NK-92 (cell line): ENCODE results near the gene CACNA1C.

Experiments used
- DNase-seq: peaks from one replicate; lab custom pipeline; 2025; ENCODE audit not compliant: unreplicated experiment; lab: John Stamatoyannopoulos, UW

Gene CACNA1C

GRCh38 chr12:2312175-2312574 lies 259.4 kb downstream of the CACNA1C start:
- no peak for DNase-seq

GRCh38 chr12:2312770-2313169 lies 260.0 kb downstream of the CACNA1C start:
- no peak for DNase-seq

- no peak for DNase-seq
Measured at GRCh38 chr12:2314492-2314891, 261.7 kb downstream of the CACNA1C start.

DNA sequence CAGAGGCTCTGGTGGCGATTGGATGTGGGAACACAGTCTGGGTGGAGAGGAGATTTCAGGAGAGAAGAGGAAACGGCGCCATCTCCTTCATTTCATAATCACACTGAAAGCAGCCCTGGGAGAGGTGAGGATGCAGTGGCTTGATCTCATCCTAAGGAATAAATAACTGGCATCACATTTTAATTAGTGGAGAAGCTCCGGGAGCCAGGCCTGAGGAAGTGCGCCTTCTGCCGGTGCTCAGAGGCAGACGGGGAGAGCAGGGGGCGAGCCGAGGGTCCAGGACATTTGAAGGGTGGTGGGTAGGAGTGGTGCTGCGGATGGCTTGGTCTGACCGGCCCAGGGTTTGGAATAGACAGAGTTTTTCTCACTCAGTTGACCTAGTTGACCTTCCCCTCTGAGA lies 265.0 kb downstream of the CACNA1C start:
- no peak for DNase-seq

- no peak for DNase-seq
Measured at GRCh38 chr12:2318286-2318685, 265.5 kb downstream of the CACNA1C start.

- no peak for DNase-seq
Measured at GRCh38 chr12:2319136-2319535, 266.3 kb downstream of the CACNA1C start.

DNA sequence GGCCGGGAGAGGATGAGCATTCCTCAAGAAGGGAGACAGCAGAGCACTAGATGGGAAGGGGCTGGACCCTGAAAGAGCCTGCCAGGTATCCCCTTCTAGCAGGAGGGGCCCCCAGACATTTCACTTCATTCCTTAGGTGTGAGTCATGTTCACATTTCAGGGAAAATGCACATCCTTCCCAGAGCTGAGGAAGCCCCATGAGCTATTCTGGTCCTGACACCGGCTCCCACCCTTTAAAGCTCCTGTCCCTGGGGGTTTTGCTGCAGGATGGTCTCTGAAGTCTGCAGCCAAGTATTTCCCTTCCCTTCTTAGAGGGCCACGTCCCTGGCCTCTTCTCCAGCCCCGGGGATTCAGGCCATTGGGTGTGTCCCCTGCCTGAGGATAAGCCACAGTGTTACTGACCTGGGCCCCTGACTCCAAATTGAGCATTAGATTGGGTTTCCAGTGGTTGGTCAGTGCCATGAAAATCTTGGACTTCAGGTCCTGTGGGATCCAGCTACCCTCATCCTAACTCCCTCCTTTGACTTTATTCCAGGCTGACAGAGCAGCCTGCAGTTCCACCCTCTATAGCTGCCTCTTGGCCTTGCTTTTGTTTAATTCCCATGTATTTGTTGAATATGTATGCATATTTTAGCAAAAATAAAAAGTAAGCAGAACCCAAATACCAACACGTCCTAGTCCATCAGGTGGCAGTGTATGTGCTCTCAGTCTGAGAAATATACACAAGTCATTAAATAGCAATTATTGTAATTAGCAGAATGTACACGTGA lies 267.1 kb downstream of the CACNA1C start:
- no peak for DNase-seq

- DNase-seq, result no peak
Measured at GRCh38 chr12:2320841-2321240, 268.1 kb downstream of the CACNA1C start.

- no peak for DNase-seq
Measured at GRCh38 chr12:2322554-2323120, 269.9 kb downstream of the CACNA1C start.

GRCh38 chr12:2323532-2324255 lies 270.9 kb downstream of the CACNA1C start:
- no peak for DNase-seq

GRCh38 chr12:2324387-2324786 lies 271.6 kb downstream of the CACNA1C start:
- DNase-seq, result no peak

- no peak for DNase-seq
Measured at GRCh38 chr12:2325519-2325918, 272.7 kb downstream of the CACNA1C start.

DNA sequence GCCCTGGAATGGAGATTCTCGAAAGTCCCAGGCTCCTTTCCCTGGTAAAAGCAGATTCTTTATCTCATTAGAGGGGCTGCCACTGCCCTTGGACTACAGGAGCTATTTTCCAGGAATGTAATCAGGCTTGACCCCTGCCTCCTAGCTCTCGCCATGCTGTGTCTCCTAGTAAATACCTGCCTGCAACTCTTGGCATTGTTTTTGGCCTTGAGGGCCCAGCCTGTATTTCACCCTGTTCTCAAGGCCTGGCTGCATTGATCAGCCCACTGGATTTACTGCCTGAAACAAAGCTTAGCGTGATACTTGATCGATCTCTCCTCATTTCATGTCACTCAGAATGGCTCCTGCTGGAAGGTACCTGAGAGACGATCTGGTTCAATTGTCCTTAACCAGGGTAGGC lies 273.7 kb downstream of the CACNA1C start:
- no peak for DNase-seq

DNA sequence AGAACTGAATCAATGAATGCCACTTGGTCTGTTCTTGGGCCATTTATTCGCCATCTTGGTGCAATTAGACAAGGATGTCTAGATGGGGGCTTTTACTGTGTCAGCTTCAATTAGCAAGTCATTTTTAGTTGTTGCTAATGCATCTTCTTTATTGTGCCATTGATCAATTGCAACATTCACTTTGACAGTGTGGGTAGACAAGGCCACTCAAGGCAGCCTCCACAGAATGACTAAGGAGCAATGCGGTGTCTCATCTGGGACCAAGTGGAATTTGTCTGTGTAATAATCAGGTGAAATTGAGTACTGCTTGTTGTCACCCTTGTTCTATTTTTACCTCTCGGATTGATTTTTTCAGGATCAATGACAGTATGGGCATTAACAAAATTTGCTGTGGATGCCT lies 275.9 kb downstream of the CACNA1C start:
- no peak for DNase-seq

GRCh38 chr12:2329661-2330210 lies 276.9 kb downstream of the CACNA1C start:
- no peak for DNase-seq

- DNase-seq, result no peak
Measured at GRCh38 chr12:2332236-2332635, 279.4 kb downstream of the CACNA1C start.

- no peak for DNase-seq
Measured at GRCh38 chr12:2332947-2333346, 280.2 kb downstream of the CACNA1C start.

GRCh38 chr12:2333491-2334195 lies 280.9 kb downstream of the CACNA1C start:
- DNase-seq, result no peak

DNA sequence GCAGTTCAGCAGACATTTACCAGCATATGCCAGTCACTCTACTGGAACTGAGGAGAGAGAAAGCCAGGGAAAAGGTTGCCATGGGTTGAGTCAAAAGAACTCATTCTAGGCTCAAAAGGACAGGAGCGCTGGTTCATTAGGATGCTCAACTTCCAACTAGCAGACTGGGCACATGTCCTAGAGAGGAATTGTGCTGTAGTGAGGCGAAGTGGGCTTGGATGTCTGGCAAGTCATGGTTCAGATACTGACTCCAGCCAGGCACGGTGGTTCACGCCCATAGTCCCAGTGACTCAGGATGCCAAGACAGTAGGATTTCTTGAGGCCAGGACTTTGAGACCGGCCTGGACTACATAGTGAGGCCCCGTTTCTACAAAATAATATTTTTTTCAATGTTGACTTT lies 281.5 kb downstream of the CACNA1C start:
- no peak for DNase-seq

- no peak for DNase-seq
Measured at GRCh38 chr12:2334689-2335088, 281.9 kb downstream of the CACNA1C start.

DNA sequence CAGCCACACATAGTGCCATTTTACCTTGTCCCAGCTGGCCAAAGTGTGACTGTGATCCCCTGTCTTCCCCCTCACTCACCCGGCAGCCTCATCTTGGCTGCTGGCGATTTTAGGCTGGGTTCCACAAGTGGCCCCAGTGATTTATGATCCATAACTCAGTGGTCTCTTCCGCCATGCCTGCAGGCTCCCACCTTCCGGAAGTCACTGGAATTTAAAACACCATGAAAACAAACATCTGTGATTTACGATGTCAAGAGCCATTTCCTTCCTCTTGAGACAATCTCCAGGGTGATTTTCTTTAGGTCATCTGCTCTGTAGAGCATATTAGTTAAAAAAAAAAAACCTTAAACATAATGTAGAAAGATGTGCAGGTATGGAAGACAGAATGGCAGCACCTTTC lies 282.3 kb downstream of the CACNA1C start:
- no peak for DNase-seq
